ENCODE measurements around the gene PYGM.

The PYGM gene

GRCh38 chr11:64789331-64790204, 29.8 kb upstream of the PYGM start:
- no peak for TF ChIP-seq CTCF (IDR thresholded peaks at IDR 0.05)

DNA sequence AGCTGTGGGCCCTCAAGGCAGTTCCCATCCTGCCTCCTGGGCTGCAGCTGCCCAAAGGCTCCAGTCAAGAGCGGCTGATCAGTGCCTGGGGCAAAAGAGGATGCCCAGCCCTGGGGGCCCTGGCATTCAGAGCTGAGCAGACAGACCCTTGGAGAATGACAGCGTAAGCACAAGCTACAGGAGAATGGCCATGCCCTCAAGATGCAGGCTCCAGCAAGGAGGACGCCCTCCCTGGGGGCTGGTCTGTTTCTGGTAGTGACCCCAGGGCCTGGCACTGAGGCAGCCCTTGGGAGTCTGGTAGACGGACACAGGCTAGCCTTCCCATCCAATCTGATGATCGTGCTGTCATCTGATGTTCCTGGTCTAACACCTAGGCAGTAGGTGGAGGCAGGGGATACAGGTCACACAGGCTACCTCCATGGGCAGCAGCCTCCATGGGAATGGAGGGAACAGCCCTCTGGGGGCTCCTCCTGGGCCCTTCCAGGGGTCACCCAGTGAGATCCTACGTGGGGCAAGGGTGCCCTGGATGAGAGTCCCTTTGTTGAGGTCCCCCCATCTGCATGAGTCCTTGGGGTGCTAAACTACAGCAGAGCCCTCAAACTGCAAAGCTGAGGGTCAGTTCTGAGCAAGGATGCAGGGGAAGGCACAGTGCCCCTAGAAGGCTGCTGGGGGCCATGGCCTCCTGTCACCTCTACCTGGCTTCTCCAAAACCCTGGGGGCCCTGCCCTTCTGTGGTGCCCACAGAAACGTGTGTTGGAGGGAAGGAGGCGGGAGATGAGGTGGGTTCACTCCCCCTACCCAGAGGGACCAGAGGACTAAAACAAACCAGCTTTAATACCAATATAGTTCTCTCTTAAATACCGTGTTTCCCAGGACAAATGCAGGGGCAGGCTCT, 28.8 kb upstream of the PYGM start:
- TF ChIP-seq CTCF (IDR thresholded peaks at IDR 0.05), result no peak

DNA sequence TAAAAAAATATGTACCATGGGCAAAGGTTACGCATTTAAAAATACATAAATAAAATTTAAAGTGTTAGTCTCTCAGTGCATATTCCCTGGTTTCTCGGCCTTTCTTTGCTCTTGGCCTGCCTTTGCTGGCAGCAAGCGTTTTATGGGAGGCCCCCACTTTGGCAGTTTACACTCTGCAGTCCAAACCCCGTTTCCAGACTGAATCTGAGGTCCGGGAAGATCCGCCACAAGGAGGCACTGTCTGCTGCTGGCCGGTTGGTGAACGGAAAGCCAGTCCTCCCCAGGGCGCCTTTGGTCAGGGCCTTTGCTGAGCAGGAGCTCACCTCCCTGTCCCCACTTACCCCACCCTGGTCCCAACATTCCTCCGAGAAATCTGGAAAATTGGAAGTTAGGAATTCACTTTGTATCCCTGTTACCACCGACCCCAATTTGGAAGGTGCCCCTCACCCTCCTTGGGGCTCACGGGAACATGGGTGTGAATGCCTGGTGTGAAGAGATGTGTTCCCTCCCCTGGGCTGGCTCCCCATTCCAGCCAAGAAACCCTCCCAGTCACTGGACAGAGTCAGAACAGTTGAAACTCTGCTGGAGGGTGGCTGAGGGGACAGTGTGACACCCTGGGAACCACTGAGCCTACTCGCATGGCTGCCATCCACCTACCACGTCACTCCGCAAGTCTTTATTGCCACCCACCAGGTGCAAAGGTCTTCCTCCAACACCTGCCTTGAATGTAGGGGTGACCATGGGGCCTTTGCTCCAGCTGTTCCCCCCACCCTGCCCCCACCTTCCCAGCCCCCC, 27.9 kb upstream of the PYGM start:
- TF ChIP-seq CTCF (IDR thresholded peaks at IDR 0.05), result peak; percentile 72

- no peak for TF ChIP-seq CTCF (IDR thresholded peaks at IDR 0.05)
Observed at GRCh38 chr11:64786308-64786707, 26.5 kb upstream of the PYGM start.

DNA sequence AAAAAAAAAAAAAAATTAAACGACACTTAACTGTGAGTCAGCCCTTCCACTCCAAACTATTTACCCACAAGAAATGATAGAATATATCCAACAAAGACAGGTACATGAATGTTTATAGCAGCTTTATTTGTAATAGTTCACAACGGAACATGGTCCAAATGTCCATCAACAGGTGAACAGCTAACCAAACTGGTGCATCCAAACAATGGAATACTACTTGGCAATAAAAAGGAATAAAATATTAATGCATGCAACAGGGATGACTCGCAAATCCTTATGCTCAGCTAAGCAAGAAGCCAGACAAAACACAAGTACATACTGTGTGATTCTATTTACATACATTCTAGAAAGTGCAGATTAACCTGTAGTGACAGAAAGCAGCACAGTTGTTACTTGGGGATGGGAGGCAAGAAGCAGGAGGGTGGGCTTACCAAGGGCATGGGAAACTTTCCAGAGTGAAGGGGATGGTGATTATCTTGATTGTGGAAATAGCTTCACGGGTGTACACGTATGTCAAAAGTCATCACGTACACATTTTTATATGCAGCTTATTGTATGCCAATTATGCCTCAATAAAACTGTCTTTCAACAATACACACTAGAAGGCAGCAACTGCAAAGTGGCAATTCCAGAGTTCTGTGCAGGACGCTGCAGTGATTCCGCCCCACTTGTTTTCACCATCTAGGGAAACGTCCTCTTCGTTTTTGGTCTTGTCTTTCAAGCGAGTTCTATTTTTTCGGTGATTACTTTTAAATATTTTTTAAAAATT, 25.2 kb upstream of the PYGM start:
- TF ChIP-seq CTCF (IDR thresholded peaks at IDR 0.05), result no peak

DNA sequence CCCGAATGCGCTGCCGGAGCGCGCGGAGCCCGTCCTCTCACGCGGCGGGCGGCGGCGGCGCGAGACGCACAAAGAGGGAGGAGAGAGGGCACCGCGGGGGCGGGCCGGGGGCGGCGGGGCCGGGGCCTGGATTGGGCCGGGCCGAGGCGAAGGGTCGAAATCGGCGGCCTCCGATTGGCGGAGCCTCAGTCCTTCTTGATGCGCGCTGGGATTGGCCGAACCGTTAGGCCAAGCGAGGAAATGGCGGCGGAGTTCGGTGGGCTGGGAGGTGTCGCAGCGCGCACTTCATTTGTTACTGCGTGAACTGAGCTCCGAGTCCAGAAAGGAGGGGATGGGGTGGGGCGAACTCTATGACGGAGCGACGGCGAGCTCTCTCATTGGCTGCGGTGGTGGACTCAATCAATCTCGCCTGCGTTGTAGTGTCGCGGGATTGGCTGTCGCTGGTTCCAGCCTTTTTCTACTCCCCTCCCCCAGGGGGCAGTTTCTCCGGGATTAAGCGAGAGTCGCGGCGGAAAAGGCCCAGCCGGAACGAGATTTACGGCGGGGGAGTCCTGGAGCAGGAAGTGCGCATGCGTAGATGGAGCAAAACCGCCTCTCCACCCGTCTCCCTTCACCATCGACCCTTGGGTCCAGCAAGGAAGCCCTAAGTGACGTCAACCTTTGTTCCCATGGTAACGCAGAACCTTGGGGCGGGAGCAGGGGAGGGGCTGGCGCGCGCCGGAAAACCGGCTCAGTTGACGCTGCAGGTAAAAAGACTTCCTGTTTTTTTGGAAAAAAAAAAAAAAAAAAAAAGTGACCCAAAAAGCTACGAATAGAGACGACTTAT, 18.9 kb upstream of the PYGM start, which contains the start of gene SF1:
SF1 (minus strand) TSS at position 70 of the 826 bp plus-strand sequence. CDS start 150 bp downstream, outside the sequence.
- no peak for TF ChIP-seq CTCF (IDR thresholded peaks at IDR 0.05)

All from LNCAP (cell line).